HG03095 (cell line): ENCODE data around the gene NUDT3.
"Not testable (repeated sequence)": the region's sequence is repeated elsewhere in the genome, so short reads cannot be mapped to it uniquely, and the experiment has no call there.

Source experiments
- ATAC-seq: cut with Tn5 transposase; IDR thresholded peaks from one replicate; pipeline ENCODE4 v1.9.1; 2021; ENCODE audit warnings: moderate library complexity; ENCODE audit not compliant: unreplicated experiment

Gene NUDT3

GRCh38 chr6:34371865-34372264 is 20.6 kb downstream of the NUDT3 start:
- not testable (repeated sequence) for ATAC-seq

DNA sequence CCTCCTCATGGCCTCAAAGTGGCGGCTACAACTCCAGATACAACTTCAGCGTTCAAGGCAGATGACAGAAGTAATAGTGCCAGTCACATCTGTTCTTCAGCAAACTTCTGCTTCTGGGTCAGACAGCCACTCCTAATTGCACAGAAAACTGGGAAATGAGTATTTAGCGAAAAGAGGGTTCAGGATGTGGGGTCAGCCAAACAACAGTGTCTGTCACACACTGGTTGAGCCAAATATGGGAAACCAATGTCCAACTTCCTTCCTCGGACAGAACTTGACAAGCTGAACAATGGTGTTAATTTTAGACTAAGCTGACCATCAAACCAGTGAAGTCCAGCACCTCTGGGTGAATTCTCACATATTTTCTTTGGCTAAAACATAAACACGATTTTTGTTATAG is 22.1 kb downstream of the NUDT3 start:
- ATAC-seq = no peak

DNA sequence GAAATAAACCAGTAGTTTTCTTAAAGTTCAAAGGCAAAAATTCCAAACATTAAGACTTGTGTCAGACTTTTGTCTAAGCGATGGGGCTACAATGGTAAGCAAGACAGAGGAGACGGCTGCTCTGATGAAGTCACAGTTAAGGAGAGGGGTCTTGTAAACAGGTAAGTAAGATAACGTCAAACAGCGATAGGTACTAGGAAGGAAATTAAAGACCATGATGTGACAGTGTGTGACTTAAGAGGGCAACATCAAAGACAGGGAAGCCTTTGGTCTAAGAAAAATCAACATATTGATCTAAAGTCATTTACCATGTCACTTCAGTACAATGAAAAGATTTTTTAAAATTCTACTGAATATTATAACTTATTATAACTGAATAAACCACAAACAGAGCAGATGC is 23.1 kb downstream of the NUDT3 start:
- no peak for ATAC-seq

DNA sequence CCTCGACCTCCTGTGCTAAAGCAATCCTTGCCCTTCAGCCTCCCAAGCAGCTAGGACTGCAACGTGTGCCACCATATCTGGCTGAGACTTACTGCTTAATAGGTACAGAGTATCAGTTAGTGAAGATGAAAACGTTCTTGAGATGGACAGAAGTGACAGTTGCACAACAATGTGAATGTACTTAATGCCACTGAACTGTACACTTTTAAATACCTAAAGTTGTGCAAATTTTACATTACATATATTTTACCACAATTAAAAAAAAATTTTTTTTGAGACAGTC is 25.9 kb downstream of the NUDT3 start:
- ATAC-seq = no peak

DNA sequence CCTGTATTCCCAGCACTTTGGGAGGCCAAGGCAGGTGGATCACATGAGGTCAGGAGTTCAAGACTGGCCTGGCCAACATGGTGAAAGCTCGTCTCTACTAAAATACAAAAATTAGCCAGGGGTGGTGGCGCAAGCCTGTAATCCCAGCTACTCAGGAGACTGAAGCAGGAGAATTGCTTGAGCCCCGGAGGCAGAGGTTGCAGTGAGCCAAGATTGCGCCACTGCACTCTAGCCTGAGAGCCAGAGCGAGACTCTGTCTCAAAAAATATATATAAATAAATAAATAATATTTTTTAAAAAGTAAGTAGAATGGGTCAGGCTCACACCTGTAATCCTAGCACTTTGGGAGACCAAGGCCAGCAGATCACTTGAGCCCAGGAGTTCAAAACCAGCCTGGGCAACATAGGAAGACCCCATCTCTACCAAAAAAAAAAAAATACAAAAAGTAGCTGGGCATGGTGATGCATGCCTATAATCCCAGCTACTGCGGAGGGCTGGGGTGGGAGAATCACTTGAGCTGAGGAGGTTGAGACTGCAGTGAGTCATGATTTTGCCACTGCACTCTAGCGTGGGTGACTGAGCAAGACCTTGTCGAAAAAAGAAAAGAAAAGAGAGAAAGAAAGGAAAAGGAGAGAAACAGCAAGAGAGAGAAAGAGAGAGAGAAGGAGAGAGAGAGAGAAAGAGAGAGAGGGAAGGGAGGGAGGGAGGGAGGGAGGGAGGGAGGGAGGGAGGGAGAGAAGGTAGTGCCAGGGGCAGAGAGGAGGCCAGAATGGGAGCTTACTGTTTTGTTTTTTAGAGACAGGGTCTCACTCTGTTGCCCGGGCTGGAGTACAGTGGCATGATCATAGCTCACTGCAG is 26.5 kb downstream of the NUDT3 start:
- not testable (repeated sequence) for ATAC-seq

DNA sequence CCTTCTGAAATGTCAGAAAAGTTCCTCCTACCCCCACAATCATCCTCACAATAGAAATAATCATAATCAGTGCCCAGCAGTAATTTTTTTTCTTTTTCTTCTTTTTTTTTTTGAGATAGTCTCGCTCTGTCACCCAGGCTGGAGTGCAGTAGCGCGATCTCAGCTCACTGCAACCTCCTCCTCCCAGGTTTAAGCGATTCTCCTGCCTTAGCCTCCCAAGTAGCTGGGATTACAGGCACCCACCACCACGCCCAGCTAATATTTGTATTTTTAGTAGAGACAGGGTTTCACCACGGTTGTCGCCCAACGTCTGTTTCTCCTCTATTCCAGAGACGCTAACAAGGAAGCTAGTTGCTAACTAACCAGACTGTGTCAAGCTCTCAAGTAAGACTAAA is 28.8 kb downstream of the NUDT3 start:
- not testable (repeated sequence) for ATAC-seq

DNA sequence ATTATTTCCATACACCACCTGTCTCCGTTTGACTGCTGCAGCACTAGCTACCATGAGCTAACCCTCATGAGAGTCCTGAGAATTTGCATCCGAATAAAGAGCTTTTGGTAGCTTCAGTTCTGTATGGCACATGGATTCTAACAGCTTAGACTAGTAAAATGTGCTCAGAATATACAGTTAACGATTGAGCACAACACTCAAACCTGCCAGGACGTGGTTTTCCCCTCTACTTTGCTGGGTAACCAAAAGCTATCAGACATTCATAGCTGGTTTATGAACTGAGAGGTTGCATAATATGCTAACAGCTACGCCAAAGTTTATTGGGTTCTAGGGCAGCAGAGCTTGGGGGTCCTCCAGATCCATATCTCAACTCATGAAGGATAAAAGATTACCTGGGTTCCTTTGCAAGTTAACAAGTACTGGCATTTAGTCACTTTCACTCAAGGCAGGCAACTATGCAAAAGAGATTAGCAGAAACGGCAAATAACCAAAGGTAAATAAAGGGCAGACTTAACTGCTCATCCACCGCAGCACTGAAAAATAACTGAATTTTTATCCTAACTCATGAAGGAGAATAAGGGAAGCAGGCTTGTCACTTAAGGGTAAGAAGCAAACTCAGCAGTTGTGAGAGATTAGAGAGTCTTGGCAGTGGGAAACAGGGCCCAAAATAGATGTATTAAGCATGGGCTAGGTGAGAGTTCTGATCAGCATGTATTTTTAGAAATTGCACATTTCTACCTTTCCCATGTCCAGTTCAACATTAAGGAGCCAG is 29.4 kb downstream of the NUDT3 start:
- ATAC-seq = no peak

DNA sequence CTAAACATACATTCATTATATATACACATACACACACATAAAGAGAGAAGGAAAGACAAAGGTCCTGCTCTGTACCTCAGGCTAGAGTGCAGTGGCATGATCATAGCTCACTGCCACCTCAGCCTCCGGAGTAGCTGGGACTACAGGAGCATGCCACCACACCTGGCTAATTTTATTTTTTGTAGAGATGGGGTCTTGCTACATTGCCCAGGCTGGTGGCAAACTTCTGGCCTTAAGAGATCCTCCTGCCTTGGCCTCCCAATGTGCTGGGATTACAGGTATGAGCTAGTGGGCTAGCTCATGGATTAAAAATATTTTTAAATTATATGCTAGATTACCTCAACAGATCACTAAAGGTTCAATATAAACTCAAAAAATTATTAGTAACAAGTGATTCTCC is 30.3 kb downstream of the NUDT3 start:
- no peak for ATAC-seq

DNA sequence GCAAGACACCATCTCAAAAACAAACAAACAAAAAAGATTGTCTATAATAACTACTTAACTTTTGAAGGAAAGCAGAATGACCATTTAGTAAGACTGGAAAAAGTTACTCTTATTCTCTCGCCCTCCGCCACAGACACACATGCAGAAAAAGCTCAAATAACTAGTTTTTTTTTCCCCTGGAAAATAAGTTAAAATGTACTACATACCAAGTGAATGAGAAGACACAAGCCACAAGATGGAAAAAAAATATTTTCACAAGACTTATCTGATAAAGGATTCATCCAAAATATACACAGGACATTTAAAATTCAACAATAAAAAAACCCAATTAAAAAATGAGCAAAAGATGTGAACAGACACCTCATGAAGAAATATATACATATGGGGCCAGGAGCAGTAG is 31.9 kb downstream of the NUDT3 start:
- no peak for ATAC-seq

- ATAC-seq = no peak
Observed at GRCh38 chr6:34359418-34360158, 32.9 kb downstream of the NUDT3 start.

GRCh38 chr6:34358389-34358905 is 34.0 kb downstream of the NUDT3 start:
- ATAC-seq = no peak

DNA sequence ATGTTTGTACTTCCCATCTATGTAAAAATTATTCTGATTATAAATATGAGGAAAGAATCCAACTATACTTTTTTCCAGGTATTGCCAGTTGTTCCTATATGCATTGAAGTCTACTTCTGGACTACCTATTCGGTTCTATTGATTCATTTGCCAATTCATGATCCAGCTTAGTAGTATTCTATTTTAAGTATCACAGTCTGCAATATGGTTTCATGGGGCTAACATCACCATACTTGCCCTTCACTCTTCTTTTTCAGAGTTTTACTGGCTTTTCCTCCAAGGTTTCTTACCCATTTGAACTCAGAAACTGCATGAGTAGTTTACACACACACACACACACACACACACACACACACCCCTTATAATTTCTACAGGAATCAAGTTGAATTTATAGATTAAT is 34.5 kb downstream of the NUDT3 start:
- ATAC-seq = no peak

GRCh38 chr6:34355889-34356288 is 36.6 kb downstream of the NUDT3 start:
- ATAC-seq = no peak

DNA sequence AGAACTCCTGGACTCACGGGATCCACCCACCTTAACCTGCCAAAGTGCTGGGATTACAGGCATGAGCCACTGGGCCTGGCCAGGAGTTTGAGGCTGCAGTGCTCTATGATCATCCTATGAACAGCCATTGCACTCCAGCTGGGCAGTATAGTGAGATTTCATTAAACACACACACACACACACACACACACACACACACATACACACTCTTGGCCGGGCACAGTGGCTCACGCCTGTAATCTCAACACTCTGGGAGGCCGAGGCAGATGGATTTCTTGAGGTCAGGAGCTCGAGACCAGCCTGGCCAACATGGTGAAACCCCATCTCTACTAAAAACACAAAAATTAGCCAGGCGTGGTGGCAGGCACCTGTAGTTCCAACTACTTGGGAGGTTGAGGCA is 38.2 kb downstream of the NUDT3 start:
- ATAC-seq = not testable (repeated sequence)

DNA sequence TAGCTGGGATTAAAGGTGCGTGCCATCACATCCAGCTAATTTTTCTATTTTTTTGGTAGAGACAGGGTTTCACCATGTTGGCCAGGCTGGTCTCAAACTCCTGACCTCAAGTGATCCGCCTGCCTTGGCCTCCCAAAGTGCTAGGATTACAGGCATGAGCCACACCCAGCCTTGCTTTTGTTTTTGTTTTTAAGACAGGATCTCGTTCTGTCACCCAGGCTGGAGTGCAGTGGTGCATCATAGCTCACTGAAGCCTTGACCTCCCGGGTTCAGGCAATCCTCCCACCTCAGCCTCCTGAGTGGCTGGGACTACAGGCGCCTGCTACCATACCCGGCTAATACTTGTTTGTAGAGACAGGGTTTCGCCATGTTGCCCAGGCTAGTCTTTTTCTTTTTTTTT is 38.9 kb downstream of the NUDT3 start:
- not testable (repeated sequence) for ATAC-seq

GRCh38 chr6:34352305-34352937 is 40.0 kb downstream of the NUDT3 start:
- ATAC-seq = no peak

- ATAC-seq = no peak
Observed at GRCh38 chr6:34350934-34351217, 41.6 kb downstream of the NUDT3 start.

DNA sequence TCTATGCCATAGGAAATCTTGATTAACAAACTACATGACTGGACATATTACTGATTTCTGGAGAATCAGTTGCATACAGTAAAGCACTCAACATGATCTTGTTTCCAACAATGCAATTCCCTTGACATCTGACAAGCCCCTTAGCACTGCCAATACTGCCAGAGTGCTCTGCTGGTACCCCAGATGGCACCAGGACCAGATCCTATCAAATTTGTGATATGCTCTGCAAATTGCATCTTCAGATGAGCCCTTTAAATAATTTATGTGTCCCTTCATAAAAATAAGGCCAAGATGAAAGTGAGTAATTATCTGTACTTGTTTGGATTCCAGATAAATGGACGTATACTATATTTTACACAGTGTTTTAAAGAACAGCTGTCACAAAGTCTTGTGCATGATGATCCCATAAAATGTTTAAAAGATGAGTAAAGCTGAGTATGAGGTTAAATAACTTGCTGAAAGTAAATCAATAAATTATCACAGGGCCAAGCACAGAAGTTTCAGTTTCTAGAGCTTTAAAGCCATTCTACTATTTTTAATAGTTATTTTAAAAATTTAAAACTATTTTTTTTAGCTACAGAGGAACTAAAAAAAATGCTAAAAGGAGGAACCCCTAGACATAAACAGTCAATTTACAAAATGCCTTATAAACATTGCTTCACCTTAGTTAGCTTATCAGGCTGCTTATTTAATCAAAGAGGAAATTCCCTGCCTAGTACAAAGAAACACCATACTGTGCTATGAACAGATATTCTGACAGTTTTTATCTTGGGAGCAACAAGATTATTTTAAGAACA is 42.1 kb downstream of the NUDT3 start:
- ATAC-seq = no peak

DNA sequence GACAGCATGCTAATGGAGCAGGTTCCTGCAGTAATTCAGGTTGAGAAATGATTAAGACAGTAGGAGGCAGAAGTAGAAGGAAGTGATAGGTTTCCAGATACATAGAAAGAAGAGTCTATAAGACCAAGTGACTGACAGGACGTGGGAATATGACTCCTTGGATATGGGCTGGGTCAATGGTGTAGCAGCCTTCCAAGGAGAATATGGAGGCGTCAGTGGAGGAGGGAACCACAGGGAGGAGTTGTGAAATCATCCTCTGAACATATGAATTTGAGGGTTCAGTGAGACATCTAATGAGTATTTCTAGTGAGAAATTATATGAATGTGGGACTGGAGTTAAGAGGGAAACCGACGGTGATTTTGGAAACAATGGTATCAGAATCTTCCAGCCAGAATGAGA is 43.3 kb downstream of the NUDT3 start:
- ATAC-seq = no peak

DNA sequence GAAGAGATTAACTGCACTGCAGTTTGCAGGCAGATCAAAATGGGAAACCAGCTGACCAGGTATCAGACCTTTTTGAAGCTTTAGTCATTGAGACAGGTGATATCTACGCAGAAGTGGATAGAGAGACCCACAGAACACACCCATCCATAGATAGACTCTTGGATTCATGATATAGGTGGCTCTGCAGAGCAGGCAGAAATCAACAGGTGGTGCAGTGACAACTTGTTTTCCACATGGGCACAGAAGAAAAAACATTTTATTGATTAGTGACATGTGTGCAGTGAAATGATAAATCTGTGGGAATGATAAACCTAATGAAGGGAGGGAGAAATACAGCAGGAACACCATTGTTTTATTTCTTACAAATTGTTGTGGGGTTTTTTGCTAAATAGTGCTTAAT is 45.2 kb downstream of the NUDT3 start:
- no peak for ATAC-seq
